Measurements from ENCODE around the gene RAD51B. TPM values are rescaled to one million over a fixed set of nuclear protein-coding genes. Genes with fewer than 3 reads are reported as not detected.

The RAD51B gene
- polyA plus RNA-seq, 1 donor (not counting 4 experiments of a cell fraction or from before 2014, with no cell fraction given), result 13.3 TPM

- no peaks in the 10 kb centered on the region for H3K27me3 ChIP-seq (ENCODE audit: control insufficient read depth, extremely low read depth, insufficient read depth, low read length)
- peaks cover 13% of the 10 kb centered on the region for H3K4me1 ChIP-seq (ENCODE audit: control insufficient read depth, extremely low read depth, insufficient read depth, low read length)
- dilution Hi-C loops (cut with MboI; ENCODE audit: extremely low pct_ligation_motif_present, low sequenced_read_pairs), result no loop called here
- H3K4me2 ChIP-seq (ENCODE audit: control insufficient read depth, extremely low read depth, insufficient read depth, low read depth, low read length), result no peak overlapping the region
- H4K20me1 ChIP-seq (ENCODE audit: control insufficient read depth, extremely low read depth, insufficient read depth, low read length), result no peaks in the 10 kb centered on the region
- H3K9ac ChIP-seq (ENCODE audit: control insufficient read depth, extremely low read depth, insufficient read depth, low read length), result no peak overlapping the region
- DNase-seq (ENCODE audit: low read depth, low spot score) (no peak), FAIRE-seq (no peak)
- H3K4me3 ChIP-seq (ENCODE audit: control insufficient read depth in 2 of 3, extremely low read depth in 1 of 3, insufficient read depth in 2 of 3, low read depth in 1 of 3, low read length in 3 of 3), result no peak overlapping the region
- TF ChIP-seq CTCF (optimal IDR thresholded peaks at IDR 0.05 in 1 of 3, IDR thresholded peaks at IDR 0.05 in 1 of 3, conservative IDR thresholded peaks at IDR 0.05 in 1 of 3; ENCODE audit: extremely low read depth in 1 of 3, insufficient read depth in 2 of 3, low read length in 3 of 3) (no peak), EZH2 (IDR thresholded peaks at IDR 0.05; ENCODE audit: low read length) (no peak)
- no peak overlapping the region for H3K27ac ChIP-seq (ENCODE audit: control insufficient read depth, insufficient read depth, low read length)
- no peaks in the 10 kb centered on the region for H3K79me2 ChIP-seq (ENCODE audit: control insufficient read depth, insufficient read depth, low read length)
- H3K9me3 ChIP-seq (ENCODE audit: control insufficient read depth, low read depth, low read length), result no peaks in the 10 kb centered on the region
- H3K9me1 ChIP-seq (ENCODE audit: control insufficient read depth, extremely low read depth, insufficient read depth, low read length), result no peaks in the 10 kb centered on the region
- no peak overlapping the region for H2AFZ ChIP-seq (ENCODE audit: control insufficient read depth, low read length)
- H3K36me3 ChIP-seq (ENCODE audit: control insufficient read depth in 2 of 2, extremely low read depth in 1 of 2, insufficient read depth in 2 of 2, low read length in 2 of 2), result no peaks in the 10 kb centered on the region
These were observed 750.4 kb downstream of the RAD51B start for GRCh38 chr14:68569970-68570409.

DNA sequence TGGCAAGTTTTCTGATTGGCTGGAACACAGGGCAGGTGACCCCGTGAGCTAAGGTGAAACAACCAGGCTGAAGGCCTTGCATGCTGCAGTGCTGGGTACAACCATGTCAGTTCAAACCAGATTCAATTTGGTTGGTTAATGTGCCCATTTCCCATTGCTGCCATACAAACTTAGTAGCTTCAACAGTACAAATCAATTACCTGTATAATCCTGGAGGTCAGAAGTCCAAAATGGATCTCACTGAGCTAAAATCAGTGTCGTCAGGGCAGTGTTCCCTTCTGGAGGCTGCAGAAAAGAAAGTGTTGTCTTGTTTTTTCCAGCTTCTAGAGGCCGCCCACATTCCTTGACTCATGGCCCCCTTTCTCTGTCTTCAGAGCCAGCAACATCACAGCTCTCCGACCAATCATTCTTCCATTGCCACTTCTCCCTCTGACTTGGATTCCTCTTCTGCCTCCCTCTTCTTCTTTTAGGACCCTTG, 751.6 kb downstream of the RAD51B start:
- H3K27me3 ChIP-seq (ENCODE audit: control insufficient read depth, extremely low read depth, insufficient read depth, low read length), result no peaks in the 10 kb centered on the region
- no peak overlapping the region for H3K27ac ChIP-seq (ENCODE audit: control insufficient read depth, insufficient read depth, low read length)
- H4K20me1 ChIP-seq (ENCODE audit: control insufficient read depth, extremely low read depth, insufficient read depth, low read length), result no peaks in the 10 kb centered on the region
- no peak for TF ChIP-seq CTCF (optimal IDR thresholded peaks at IDR 0.05 in 1 of 3, IDR thresholded peaks at IDR 0.05 in 1 of 3, conservative IDR thresholded peaks at IDR 0.05 in 1 of 3; ENCODE audit: extremely low read depth in 1 of 3, insufficient read depth in 2 of 3, low read length in 3 of 3)
- TF ChIP-seq EZH2 (IDR thresholded peaks at IDR 0.05; ENCODE audit: low read length), result no peak
- no peak overlapping the region for H3K4me2 ChIP-seq (ENCODE audit: control insufficient read depth, extremely low read depth, insufficient read depth, low read depth, low read length)
- no peaks in the 10 kb centered on the region for H3K36me3 ChIP-seq (ENCODE audit: control insufficient read depth in 2 of 2, extremely low read depth in 1 of 2, insufficient read depth in 2 of 2, low read length in 2 of 2)
- peaks cover 7% of the 10 kb centered on the region for H3K4me1 ChIP-seq (ENCODE audit: control insufficient read depth, extremely low read depth, insufficient read depth, low read length)
- no peak for FAIRE-seq
- dilution Hi-C loops (cut with MboI; ENCODE audit: extremely low pct_ligation_motif_present, low sequenced_read_pairs), result no loop called here
- H3K79me2 ChIP-seq (ENCODE audit: control insufficient read depth, insufficient read depth, low read length), result no peaks in the 10 kb centered on the region
- H2AFZ ChIP-seq (ENCODE audit: control insufficient read depth, low read length), result no peak overlapping the region
- H3K4me3 ChIP-seq (ENCODE audit: control insufficient read depth in 2 of 3, extremely low read depth in 1 of 3, insufficient read depth in 2 of 3, low read depth in 1 of 3, low read length in 3 of 3), result no peak overlapping the region
- no peak overlapping the region for H3K9ac ChIP-seq (ENCODE audit: control insufficient read depth, extremely low read depth, insufficient read depth, low read length)
- DNase-seq (ENCODE audit: low read depth, low spot score), result no peak
- no peaks in the 10 kb centered on the region for H3K9me3 ChIP-seq (ENCODE audit: control insufficient read depth, low read depth, low read length)
- no peaks in the 10 kb centered on the region for H3K9me1 ChIP-seq (ENCODE audit: control insufficient read depth, extremely low read depth, insufficient read depth, low read length)

Measured in keratinocyte (primary cell).